AG04450 (cell line): ENCODE measurements around the gene EP400. TPM values are rescaled to one million over a fixed set of nuclear protein-coding genes. Genes with fewer than 3 reads are reported as not detected.

ENCODE experiments used
- CTCF ChIA-PET: fragments of 300-600, 350-600 bp; formaldehyde crosslinking; extraction: SDS; loops from one replicate; lab custom pipeline; 2022; ENCODE audit warnings: antibody characterized with exemption, inconsistent platforms; lab: Charles Lee
- POLR2A ChIA-PET: fragments of 350-600 bp; formaldehyde crosslinking; extraction: SDS; loops from one replicate; lab custom pipeline; 2021; ENCODE audit warnings: antibody characterized with exemption, inconsistent platforms; lab: Yijun Ruan, JAX
- DNase-seq: peaks from one replicate; pipeline ENCODE4 v3.0.0-alpha.2; 2011; ENCODE audit warnings: low read depth, low spot score
- H3K27ac ChIP-seq: one replicate; pipeline ENCODE4 v1.5.1; 2012; ENCODE audit warnings: low read depth, low read length, control low read depth
- H3K27me3 ChIP-seq: one replicate; pipeline ENCODE4 v1.6.0; 2012; ENCODE audit warnings: low read length; ENCODE audit not compliant: control insufficient read depth, insufficient read depth
- H3K4me3 ChIP-seq: 2 replicates; pipeline ENCODE4 v1.5.1; 2011; ENCODE audit warnings: mild to moderate bottlenecking, low read depth, low read length, control low read depth
- H3K9me3 ChIP-seq: 2 replicates; pipeline ENCODE4 v1.5.1; 2012; ENCODE audit warnings: low read length; ENCODE audit not compliant: control insufficient read depth, insufficient read depth
- polyA plus RNA-seq: library from polyadenylated mRNA; depleted of rRNA; stranded (reverse); fragments of >200 nt; gene quantifications from 2 replicates; pipeline ENCODE4 v1.2.3, GENCODE V29; 2011
- TF ChIP-seq, protein P1 (sequence below): IDR thresholded peaks from 2 replicates; pipeline ENCODE4 v1.5.1; 2011; ENCODE audit warnings: low read depth, low read length, control low read depth, inconsistent platforms

The EP400 gene
- polyA plus RNA-seq, 1 experiment: 5.4 TPM

DNA sequence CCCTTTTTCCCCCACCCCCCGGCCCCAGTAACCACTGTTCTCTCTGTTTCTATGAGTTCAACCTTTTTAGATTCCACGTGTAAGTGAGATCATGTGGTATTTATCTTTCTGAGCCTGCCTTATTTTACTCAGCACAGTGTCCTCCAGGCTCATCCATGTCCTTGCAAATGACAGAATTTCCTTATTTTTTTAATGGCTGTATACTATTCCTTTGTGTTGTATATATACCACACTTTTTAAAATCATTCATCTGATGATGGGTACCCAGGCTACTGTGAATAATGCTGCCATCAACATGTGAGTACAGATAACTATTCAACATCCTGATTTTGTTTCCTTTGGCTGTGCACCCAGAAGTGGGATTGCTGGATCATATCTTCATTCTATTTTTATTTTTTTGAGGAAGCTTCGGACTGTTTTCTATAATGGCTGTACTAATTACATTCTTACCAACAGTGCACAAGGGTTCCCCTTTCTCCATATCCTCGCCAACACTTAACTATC is 139.7 kb downstream of the EP400 start:
- H3K9me3 ChIP-seq: no peaks in the 10 kb centered on the region; the same call in 1 of the 2 replicates
- no peak for DNase-seq
- H3K4me3 ChIP-seq: no peak overlapping the region
- ChIA-PET CTCF (no interaction called here), POLR2A (no interaction called here)
- no peaks in the 10 kb centered on the region for H3K27me3 ChIP-seq
- TF ChIP-seq, protein P1, sequence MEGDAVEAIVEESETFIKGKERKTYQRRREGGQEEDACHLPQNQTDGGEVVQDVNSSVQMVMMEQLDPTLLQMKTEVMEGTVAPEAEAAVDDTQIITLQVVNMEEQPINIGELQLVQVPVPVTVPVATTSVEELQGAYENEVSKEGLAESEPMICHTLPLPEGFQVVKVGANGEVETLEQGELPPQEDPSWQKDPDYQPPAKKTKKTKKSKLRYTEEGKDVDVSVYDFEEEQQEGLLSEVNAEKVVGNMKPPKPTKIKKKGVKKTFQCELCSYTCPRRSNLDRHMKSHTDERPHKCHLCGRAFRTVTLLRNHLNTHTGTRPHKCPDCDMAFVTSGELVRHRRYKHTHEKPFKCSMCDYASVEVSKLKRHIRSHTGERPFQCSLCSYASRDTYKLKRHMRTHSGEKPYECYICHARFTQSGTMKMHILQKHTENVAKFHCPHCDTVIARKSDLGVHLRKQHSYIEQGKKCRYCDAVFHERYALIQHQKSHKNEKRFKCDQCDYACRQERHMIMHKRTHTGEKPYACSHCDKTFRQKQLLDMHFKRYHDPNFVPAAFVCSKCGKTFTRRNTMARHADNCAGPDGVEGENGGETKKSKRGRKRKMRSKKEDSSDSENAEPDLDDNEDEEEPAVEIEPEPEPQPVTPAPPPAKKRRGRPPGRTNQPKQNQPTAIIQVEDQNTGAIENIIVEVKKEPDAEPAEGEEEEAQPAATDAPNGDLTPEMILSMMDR: no peak
- no peak overlapping the region for H3K27ac ChIP-seq

DNA sequence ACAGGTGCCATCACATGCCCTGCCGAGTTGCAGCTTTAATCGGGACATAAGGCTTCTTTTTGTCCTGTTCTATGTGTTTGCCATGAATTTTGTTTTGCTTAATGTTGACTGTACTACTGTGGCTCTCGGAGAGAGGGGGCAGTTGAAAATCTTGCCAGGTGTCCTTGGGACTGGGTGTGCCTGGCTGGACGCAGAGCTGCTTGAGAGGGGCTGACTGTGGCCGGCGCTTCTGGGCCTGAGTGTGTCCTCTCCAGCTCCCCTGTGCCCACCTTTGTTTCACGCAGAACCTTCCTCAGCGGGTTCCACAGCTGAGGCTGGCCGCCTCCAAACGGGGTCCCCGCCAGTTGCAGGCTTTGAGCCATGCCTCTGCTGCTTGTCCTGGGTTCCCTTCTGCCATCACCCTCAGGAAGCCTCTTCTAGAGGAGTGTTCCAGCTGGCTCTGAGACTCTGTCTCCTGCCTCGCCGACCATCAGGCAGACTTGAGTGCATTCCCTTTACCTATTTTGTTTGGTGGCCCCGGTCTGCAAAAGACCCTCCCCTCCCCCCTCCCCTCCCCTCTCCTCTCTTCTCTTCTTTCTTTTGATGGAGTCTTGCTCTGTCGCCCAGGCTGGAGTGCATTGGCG is 144.6 kb downstream of the EP400 start:
- Histone ChIP-seq H3K27ac (peak overlapping the region; percentile 11), H3K27me3 (no peaks in the 10 kb centered on the region), H3K9me3 (no peaks in the 10 kb centered on the region; the same call in 1 of the 2 replicates), H3K4me3 (no peak overlapping the region)
- ChIA-PET POLR2A (interaction anchor here (0.6 kb wide), 1 partner anchor 34 kb away, joined by 5 read pairs; no protein-coding TSS in a partner anchor), CTCF (no interaction called here)
- no peak for DNase-seq
- TF ChIP-seq, protein P1: no peak

DNA sequence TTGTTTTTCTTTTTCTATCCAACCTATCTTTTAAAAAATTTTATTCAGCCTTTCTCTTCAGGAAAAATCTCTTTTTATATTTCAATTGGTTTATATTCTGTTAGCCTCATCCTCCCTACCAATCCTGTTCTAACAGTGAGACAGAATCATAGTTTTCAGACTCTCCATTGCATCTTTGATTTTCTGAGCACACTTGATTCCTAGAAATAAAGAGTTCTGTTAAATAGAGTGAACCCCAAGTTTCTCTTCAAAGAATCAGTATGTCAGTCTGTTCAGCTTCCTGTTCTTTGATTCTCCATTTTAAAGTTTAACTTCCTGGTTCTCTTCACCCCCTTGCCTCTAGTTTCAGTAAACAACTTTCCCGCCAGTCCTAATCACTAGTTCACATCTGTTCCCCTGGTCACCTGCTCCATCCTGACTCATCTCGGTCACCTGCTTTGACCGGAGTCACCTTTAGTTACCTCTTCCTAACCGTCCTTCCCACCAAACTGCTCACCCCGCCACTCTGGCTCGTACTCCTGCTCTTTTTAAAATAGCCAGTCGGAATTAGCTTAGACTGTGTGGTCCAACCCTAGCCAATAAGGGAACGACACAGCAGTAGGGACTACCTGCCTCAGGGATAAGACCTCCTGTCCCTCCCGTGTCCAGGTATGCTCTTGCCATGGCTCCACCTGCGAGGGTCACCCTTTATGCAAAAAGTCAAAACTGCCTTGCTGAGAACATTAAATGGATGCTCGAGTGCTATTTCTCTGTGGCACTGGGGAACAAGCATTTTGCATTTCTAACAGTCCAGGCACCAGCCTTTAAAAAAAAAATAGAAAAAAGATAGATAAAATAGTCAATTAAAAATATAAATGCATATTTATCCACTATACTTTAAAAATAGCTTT is 146.0 kb downstream of the EP400 start:
- H3K27ac ChIP-seq: no peak overlapping the region
- no peaks in the 10 kb centered on the region; the same call in 1 of the 2 replicates for H3K9me3 ChIP-seq
- no peak for DNase-seq
- ChIA-PET CTCF (no interaction called here), POLR2A (no interaction called here)
- H3K4me3 ChIP-seq: no peak overlapping the region
- TF ChIP-seq, protein P1: no peak
- no peaks in the 10 kb centered on the region for H3K27me3 ChIP-seq

DNA sequence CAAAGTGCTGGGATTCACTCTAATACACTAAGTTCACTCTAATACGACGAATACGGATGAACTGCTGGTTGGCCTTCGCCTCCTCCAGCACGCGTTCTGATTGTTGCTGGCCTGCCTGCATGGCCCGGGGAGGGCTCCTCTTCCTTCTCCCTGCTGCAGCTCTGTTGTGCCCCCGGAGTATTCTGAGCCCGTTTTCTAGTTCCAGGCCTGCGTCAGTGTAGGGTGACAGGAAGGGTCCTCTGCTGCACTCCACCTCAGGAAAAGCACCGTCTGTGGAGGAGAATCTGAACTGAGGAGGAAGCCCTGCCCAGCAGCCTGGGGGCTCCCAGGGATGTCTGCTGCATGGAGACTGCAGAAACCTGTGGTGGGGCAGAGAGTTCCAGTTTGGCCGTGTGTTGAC is 150.0 kb downstream of the EP400 start:
- Histone ChIP-seq H3K4me3 (no peak overlapping the region), H3K27me3 (no peaks in the 10 kb centered on the region), H3K9me3 (no peaks in the 10 kb centered on the region), H3K27ac (no peak overlapping the region)
- POLR2A ChIA-PET: no interaction called here
- TF ChIP-seq, protein P1: no peak
- CTCF ChIA-PET: no interaction called here
- DNase-seq: no peak
